HCT116 (cell line): Measurements from ENCODE around the gene CFAP57. TPM values are rescaled to one million over a fixed set of nuclear protein-coding genes. Genes with fewer than 3 reads are reported as not detected.

Experiments used
- ATAC-seq: fragments of 200-7000 bp; cut with Tn5 transposase; 2 replicates; pipeline ENCODE4 v1.9.1; 2020; ENCODE audit warnings: mild to moderate bottlenecking, moderate library complexity
- BruUV-seq: library from RNA; stranded (reverse); fragments of 400-500 nt; replicated peaks from 2 replicates; lab custom pipeline; 2021; lab: Mats Ljungman, UMichigan
- CTCF ChIA-PET: fragments of 300-600 bp; sonication (Branson Sonifier 250); formaldehyde crosslinking; loops from one replicate; lab custom pipeline; 2021; ENCODE audit warnings: antibody characterized with exemption; lab: Charles Lee
- POLR2A ChIA-PET: fragments of 300-600, 350-600 bp; sonication (Branson Sonifier 250); formaldehyde crosslinking; loops from one replicate; lab custom pipeline; 2021; ENCODE audit warnings: antibody characterized with exemption; lab: Charles Lee
- RAD21 ChIA-PET, 2 experiments: fragments of 300-600 bp; sonication (Branson Sonifier 250); formaldehyde crosslinking; loops; one replicate each; lab custom pipeline; 2023; ENCODE audit warnings: low total read pairs in 2 of 2; ENCODE audit not compliant: uncharacterized antibody in 2 of 2, unreplicated experiment in 2 of 2, low non-redundant PET in 1 of 2; lab: Charles Lee
- DNase-seq: peaks from one replicate; pipeline ENCODE4 v3.0.0-alpha.2; 2010; ENCODE audit warnings: low read depth, low spot score
- H2AFZ ChIP-seq: fragments of 200-600 bp; shearing (Covaris generic), sonication (generic); 2 replicates; pipeline ENCODE4 v1.6.1; 2017; ENCODE audit warnings: low read depth, mixed run types, mixed read lengths, antibody characterized with exemption, low read length; ENCODE audit not compliant: poor library complexity, severe bottlenecking
- H3K27ac ChIP-seq: 2 replicates; pipeline ENCODE4 v1.5.1; 2012; ENCODE audit warnings: low read depth, low read length
- H3K27me3 ChIP-seq: fragments of 200-600 bp; sonication (generic); 2 replicates; pipeline ENCODE4 v1.6.1; 2016; ENCODE audit warnings: mixed run types, low read length, mixed read lengths; ENCODE audit not compliant: insufficient read depth
- H3K36me3 ChIP-seq, 2 experiments: fragments of 200-500 bp in 1 of 2; fragments of 200-600 bp in 1 of 2; sonication (Bioruptor generic) in 1 of 2; sonication (generic) in 1 of 2; 2 replicates each; pipeline versions ENCODE4 v1.5.1 to v1.6.1; 2014 to 2016; ENCODE audit warnings: low read length in 2 of 2, inconsistent platforms in 1 of 2, mixed read lengths in 1 of 2, mixed run types in 1 of 2; ENCODE audit not compliant: insufficient read depth in 2 of 2, control insufficient read depth in 1 of 2
- H3K4me1 ChIP-seq, 2 experiments: fragments of 200-600 bp in 1 of 2; sonication (generic) in 1 of 2; 2 replicates each; pipeline versions ENCODE4 v1.5.1 to v1.6.1; 2012 to 2017; ENCODE audit warnings: low read length in 2 of 2, inconsistent platforms in 1 of 2, mild to moderate bottlenecking in 1 of 2, mixed read lengths in 1 of 2, mixed run types in 1 of 2, moderate library complexity in 1 of 2; ENCODE audit not compliant: insufficient read depth in 2 of 2, control insufficient read depth in 1 of 2
- H3K4me2 ChIP-seq: fragments of 200-600 bp; sonication (generic); 2 replicates; pipeline ENCODE4 v1.6.1; 2017; ENCODE audit warnings: mixed run types, low read length, mixed read lengths
- H3K4me3 ChIP-seq, 2 experiments: fragments of 200-600 bp in 1 of 2; sonication (generic) in 1 of 2; replicated peaks in 1 of 2; 2 replicates each; pipeline ENCODE4 v1.5.1; 2011 to 2016; ENCODE audit warnings: low read length in 2 of 2, control low read depth in 1 of 2, low read depth in 1 of 2, mild to moderate bottlenecking in 1 of 2, mixed read lengths in 1 of 2, mixed run types in 1 of 2
- H3K79me2 ChIP-seq: fragments of 200-600 bp; sonication (generic); 2 replicates; pipeline ENCODE4 v1.6.1; 2017; ENCODE audit warnings: mild to moderate bottlenecking, mixed run types, low read length, moderate library complexity, mixed read lengths; ENCODE audit not compliant: insufficient read depth
- H3K9ac ChIP-seq: fragments of 200-600 bp; sonication (generic); 2 replicates; pipeline ENCODE4 v1.6.1; 2016; ENCODE audit warnings: low read length, mixed read lengths
- H3K9me2 ChIP-seq: fragments of 200-600 bp; sonication (generic), shearing (Covaris generic); 2 replicates; pipeline ENCODE4 v1.6.1; 2017; ENCODE audit warnings: mixed run types, mild to moderate bottlenecking, moderate library complexity; ENCODE audit not compliant: insufficient read depth
- H3K9me3 ChIP-seq, 2 experiments: fragments of 200-500 bp in 1 of 2; fragments of 200-600 bp in 1 of 2; sonication (Bioruptor generic) in 1 of 2; sonication (generic) in 1 of 2; 2 replicates each; pipeline ENCODE4 v1.6.1; 2014 to 2017; ENCODE audit warnings: low read length in 2 of 2, mixed read lengths in 2 of 2, inconsistent platforms in 1 of 2, low read depth in 1 of 2, mild to moderate bottlenecking in 1 of 2, mixed run types in 1 of 2, moderate library complexity in 1 of 2; ENCODE audit not compliant: control insufficient read depth in 1 of 2, insufficient read depth in 1 of 2
- H4K20me1 ChIP-seq: fragments of 200-600 bp; sonication (generic), shearing (Covaris generic); 2 replicates; pipeline ENCODE4 v1.6.1; 2017; ENCODE audit warnings: mixed run types, mild to moderate bottlenecking, moderate library complexity; ENCODE audit not compliant: insufficient read depth
- EZH2phosphoT487 ChIP-seq: fragments of 200-600 bp; IDR thresholded peaks from 2 replicates; pipeline ENCODE4 v1.6.1; 2018; ENCODE audit warnings: antibody characterized with exemption, borderline replicate concordance
- FOSL1 ChIP-seq: IDR thresholded peaks from 2 replicates; pipeline ENCODE4 v1.6.1; 2012; ENCODE audit warnings: low read depth
- SP1 ChIP-seq: IDR thresholded peaks from 2 replicates; pipeline ENCODE4 v1.6.1; 2012; ENCODE audit warnings: low read depth
- SRF ChIP-seq: IDR thresholded peaks from 2 replicates; pipeline ENCODE4 v1.6.1; 2012; ENCODE audit warnings: low read depth
- YY1 ChIP-seq: IDR thresholded peaks from 2 replicates; pipeline ENCODE4 v1.6.1; 2011; ENCODE audit warnings: low read length, low read depth, moderate library complexity, mild to moderate bottlenecking; ENCODE audit not compliant: insufficient replicate concordance; ENCODE audit errors: extremely low read depth
- intact Hi-C: fragments of 100-400 bp; cut with micrococcal nuclease; formaldehyde crosslinking; loops from 2 replicates; pipeline ENCODE4 v1.10.0; 2022
- total RNA-seq: library from RNA; stranded (reverse); gene quantifications from one replicate; pipeline ENCODE4 v1.2.1, GENCODE V29; 2021; ENCODE audit not compliant: unreplicated experiment

Gene CFAP57
- total RNA-seq, 1 experiment from 2014 or later = 0.49 TPM

- RAD21 ChIA-PET = no interaction called here
- H3K9me3 ChIP-seq = no peaks in the 10 kb centered on the region
- POLR2A ChIA-PET = interaction anchor here (1.5 kb wide), 1 partner anchor 9 kb away, joined by 5 read pairs; the partner anchor contains the start of gene C1orf210
- CTCF ChIA-PET = no interaction called here
- H2AFZ ChIP-seq = no peak overlapping the region
- no peak overlapping the region for H3K4me2 ChIP-seq
- no peaks in the 10 kb centered on the region for H3K9me2 ChIP-seq
- intact Hi-C loops = no loop called here
- H3K9ac ChIP-seq = no peak overlapping the region
- no peak for DNase-seq
- H3K36me3 ChIP-seq = no peaks in the 10 kb centered on the region
- no peak for TF ChIP-seq EZH2phosphoT487
- no peak for TF ChIP-seq YY1
- no peaks in the 10 kb centered on the region for H3K79me2 ChIP-seq
- BruUV-seq = no TSS peak
- no peak overlapping the region for H3K4me3 ChIP-seq
- H3K27me3 ChIP-seq = no peaks in the 10 kb centered on the region
- ATAC-seq = no peak
- H3K4me1 ChIP-seq = peaks cover 0 to 6% of the 10 kb centered on the region in 2 experiments; a peak in 2 of 4 replicates
- no peak overlapping the region for H3K27ac ChIP-seq
- no peaks in the 10 kb centered on the region for H4K20me1 ChIP-seq
Measured at GRCh38 chr1:43276673-43277072, 104.5 kb downstream of the CFAP57 start.

GRCh38 chr1:43277116-43277876, 105.2 kb downstream of the CFAP57 start:
- no peaks in the 10 kb centered on the region for H3K9me3 ChIP-seq
- ChIA-PET CTCF (interaction anchor here (0.9 kb wide), 1 partner anchor 8 kb away, joined by 4 read pairs; the partner anchor contains the start of gene C1orf210), POLR2A (interaction anchor here (1.5 kb wide), 1 partner anchor 8 kb away, joined by 5 read pairs; the partner anchor contains the start of gene C1orf210), RAD21 (no interaction called here)
- no peak overlapping the region for H3K4me3 ChIP-seq
- H2AFZ ChIP-seq = no peak overlapping the region
- H3K79me2 ChIP-seq = no peaks in the 10 kb centered on the region
- no peak overlapping the region for H3K27ac ChIP-seq
- H3K9me2 ChIP-seq = no peaks in the 10 kb centered on the region
- no peaks in the 10 kb centered on the region for H4K20me1 ChIP-seq
- intact Hi-C loops = no loop called here
- H3K4me1 ChIP-seq = peaks cover 0 to 6% of the 10 kb centered on the region in 2 experiments; a peak in 1 of 4 replicates
- H3K27me3 ChIP-seq = no peaks in the 10 kb centered on the region
- no TSS peak for BruUV-seq
- no peak for ATAC-seq
- H3K9ac ChIP-seq = no peak overlapping the region
- no peak overlapping the region for H3K4me2 ChIP-seq
- H3K36me3 ChIP-seq = no peaks in the 10 kb centered on the region
- TF ChIP-seq SP1 = no peak
- TF ChIP-seq FOSL1 = no peak
- TF ChIP-seq SRF = no peak
- TF ChIP-seq, all 23 proteins: peak for 0
- no peak for DNase-seq
